SW480 (cell line): Measurements from ENCODE around the gene IP6K1.
"Not testable (repeated sequence)": the region's sequence is repeated elsewhere in the genome, so short reads cannot be mapped to it uniquely, and the experiment has no call there.

Experiments used
- DNase-seq: peaks from one replicate; pipeline ENCODE4 v3.0.0-alpha.2; 2016; ENCODE audit warnings: low spot score

The IP6K1 gene

GRCh38 chr3:49688338-49689045, 97.8 kb downstream of the IP6K1 start:
- DNase-seq, result not testable (repeated sequence)

- not testable (repeated sequence) for DNase-seq
These were observed 98.9 kb downstream of the IP6K1 start for GRCh38 chr3:49687424-49687795.

GRCh38 chr3:49686769-49687423, 99.4 kb downstream of the IP6K1 start:
- DNase-seq, result peak; percentile 82

DNA sequence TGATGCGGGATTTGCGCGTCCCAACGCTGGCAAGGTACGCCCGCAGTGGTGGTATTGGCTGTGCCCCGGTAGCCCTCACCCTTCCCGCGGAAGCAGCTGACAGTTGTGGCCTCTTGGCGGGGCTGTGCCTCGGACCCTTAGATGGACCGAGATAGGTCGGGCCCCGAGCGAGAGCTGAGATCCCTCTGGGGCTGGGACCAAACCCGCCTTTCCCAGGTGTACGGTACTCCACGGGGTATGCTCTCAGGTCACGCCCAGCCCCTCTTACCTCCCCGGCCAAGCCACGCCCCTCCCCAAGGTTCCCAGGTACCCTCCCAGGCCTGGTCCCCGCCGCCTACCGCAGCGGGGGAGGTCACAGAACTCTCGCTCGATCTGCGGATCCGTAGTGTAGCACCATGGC, 100.0 kb downstream of the IP6K1 start:
- peak; percentile 64 for DNase-seq

GRCh38 chr3:49685846-49686245, 100.5 kb downstream of the IP6K1 start:
- DNase-seq, result not testable (repeated sequence)

GRCh38 chr3:49685103-49685502, 101.2 kb downstream of the IP6K1 start:
- DNase-seq, result not testable (repeated sequence)

DNA sequence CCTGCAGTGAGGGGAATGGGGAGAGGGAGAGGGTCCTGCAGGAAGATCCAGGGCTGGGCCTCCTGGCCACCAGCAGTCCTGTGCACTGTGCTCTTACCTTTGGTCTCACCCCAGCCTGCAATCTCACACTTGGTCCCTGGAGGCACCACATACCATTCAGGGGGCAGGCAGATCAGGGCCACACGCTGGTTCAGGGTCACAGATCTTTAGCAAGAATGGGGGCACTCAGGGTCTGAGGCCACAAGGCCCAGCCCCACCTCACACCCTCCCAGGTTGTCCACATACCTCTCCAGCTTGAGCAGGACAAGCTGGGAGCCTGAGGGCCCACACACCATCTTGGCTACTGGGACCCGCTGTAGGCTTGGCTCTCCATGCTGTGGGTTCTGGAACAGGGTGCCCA, 101.9 kb downstream of the IP6K1 start:
- not testable (repeated sequence) for DNase-seq

GRCh38 chr3:49683162-49683561, 103.2 kb downstream of the IP6K1 start:
- no peak for DNase-seq

GRCh38 chr3:49681543-49681942, 104.8 kb downstream of the IP6K1 start:
- no peak for DNase-seq

GRCh38 chr3:49681232-49681522, 105.2 kb downstream of the IP6K1 start:
- no peak for DNase-seq

DNA sequence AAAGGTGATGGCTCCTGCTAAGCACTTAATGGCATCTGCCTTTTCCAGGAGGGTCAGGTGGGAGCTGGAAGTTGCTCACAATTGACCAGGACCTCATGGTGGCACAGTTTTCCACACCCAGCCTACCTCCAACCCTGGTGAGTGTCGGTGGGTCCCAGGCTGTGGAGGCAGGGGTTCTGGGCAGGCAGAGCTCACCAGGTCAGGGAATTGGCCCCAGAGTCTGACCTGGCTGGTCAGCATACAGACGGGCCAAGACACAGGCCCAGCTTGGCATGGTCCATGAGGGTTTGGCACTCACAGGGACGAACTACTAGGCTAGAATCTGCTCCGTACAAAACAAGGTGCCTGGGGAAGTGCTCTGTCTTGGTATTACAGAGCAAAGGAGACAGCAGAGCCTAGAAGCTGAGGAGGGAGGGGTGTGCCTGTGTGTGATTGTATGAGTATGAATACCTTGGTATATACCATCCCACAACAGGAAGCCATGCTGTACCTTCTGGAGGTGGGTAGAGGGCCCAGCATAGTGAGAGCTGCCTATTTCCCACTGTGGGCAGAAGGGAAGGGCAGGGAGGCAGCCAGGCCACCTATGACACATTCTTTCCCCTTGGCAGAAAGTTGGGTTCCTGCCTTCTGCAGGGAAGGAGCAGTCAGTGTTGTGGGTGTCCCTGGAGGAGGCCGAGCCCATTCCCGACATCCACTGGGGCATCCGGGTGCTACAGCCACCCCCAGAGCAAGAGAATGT, 105.7 kb downstream of the IP6K1 start:
- DNase-seq, result no peak

- DNase-seq, result no peak
These were observed 110.4 kb downstream of the IP6K1 start for GRCh38 chr3:49675912-49676311.

DNA sequence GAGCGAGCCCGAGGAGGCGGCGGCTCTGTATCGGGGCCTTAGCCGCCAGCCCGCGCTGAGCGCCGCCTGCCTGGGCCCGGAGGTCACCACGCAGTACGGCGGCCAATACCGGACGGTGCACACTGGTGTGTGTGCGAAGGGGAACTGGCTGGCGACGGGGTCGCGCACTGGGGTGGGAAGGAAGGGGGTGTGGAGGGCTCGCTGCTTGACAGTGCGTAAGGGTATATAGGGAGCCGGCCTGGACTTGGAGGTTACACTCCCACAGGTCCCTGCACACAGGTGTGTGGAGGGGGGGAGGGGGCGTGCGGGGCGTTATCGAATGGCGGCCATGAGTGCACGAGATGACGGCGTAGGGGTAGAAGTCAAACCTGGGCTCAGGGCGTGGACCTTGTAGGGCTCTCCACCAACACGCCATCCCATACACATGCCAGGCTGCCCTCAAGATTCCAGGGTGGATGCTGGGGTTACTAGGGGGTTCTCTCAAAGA, 111.8 kb downstream of the IP6K1 start:
- no peak for DNase-seq
